C4-2B (cell line): ENCODE measurements around the gene ING2.

Experiments
- ZFX ChIP-seq: fragments of 450-650 bp; IDR thresholded peaks from 2 replicates; pipeline ENCODE4 v1.6.1; 2017
- TF ChIP-seq, protein P1 (sequence below): fragments of 450-650 bp; conservative IDR thresholded peaks from 2 replicates; pipeline ENCODE4 v1.5.1; 2017; ENCODE audit warnings: mild to moderate bottlenecking

DNA sequence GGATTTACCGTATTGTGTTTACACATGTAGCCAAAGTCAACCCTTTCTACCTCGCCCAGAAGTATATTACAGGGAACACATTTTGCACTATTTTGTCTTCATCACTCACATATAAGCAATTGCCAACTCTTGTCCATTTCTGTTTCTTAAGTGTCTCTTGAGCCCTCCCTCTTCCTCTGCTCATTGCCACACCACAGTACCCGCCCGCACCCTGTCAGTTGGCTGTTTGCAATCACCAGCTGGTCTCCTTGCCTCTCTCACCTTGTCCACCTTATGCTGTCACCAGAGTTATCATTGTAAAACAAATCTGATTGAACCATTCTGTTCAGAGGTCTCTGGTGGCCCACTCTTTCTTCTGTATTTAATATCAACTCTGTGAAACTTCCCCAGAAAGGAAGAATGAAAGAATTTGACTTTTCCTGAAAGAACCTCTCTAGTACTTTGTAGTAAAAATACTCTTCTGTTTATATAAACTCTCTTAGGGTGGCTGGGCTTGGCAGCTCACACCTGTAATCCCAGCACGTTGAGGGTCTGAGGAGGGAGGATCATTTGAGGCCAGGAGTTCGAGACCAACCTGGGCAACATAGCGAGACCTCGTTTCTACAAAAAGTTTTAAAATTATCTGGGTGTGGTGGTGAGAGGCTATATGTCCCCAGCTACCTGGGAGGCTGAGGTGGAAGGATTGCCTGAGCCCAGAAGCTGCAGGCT, 50.2 kb downstream of the ING2 start:
- TF ChIP-seq, protein P1, sequence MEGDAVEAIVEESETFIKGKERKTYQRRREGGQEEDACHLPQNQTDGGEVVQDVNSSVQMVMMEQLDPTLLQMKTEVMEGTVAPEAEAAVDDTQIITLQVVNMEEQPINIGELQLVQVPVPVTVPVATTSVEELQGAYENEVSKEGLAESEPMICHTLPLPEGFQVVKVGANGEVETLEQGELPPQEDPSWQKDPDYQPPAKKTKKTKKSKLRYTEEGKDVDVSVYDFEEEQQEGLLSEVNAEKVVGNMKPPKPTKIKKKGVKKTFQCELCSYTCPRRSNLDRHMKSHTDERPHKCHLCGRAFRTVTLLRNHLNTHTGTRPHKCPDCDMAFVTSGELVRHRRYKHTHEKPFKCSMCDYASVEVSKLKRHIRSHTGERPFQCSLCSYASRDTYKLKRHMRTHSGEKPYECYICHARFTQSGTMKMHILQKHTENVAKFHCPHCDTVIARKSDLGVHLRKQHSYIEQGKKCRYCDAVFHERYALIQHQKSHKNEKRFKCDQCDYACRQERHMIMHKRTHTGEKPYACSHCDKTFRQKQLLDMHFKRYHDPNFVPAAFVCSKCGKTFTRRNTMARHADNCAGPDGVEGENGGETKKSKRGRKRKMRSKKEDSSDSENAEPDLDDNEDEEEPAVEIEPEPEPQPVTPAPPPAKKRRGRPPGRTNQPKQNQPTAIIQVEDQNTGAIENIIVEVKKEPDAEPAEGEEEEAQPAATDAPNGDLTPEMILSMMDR = no peak
- TF ChIP-seq ZFX = no peak
